Measurements from ENCODE around the gene TMC4. TPM values are rescaled to one million over a fixed set of nuclear protein-coding genes. Genes with fewer than 3 reads are reported as not detected.
A peak's percentile ranks its signal among the peaks of the same experiment; 100 is the strongest.
"Not testable (repeated sequence)": the region's sequence is repeated elsewhere in the genome, so short reads cannot be mapped to it uniquely, and the experiment has no call there.

The TMC4 gene
- total RNA-seq (1 to 10 TPM in 3 of 7 donors, under 1 TPM in 2, not detected in 2; 0.51 to 4.0 (median 1.0) TPM), polyA plus RNA-seq (under 1 TPM; 0.12 to 0.86 (median 0.22) TPM)
- long read RNA-seq, donor 1: 0 reads
- long read RNA-seq, donor 2, partial matches to known transcripts: 0 of 1 reads
- long read RNA-seq, donor 2, other reads (novel, unspliced or antisense): 0 of 1 reads

DNA sequence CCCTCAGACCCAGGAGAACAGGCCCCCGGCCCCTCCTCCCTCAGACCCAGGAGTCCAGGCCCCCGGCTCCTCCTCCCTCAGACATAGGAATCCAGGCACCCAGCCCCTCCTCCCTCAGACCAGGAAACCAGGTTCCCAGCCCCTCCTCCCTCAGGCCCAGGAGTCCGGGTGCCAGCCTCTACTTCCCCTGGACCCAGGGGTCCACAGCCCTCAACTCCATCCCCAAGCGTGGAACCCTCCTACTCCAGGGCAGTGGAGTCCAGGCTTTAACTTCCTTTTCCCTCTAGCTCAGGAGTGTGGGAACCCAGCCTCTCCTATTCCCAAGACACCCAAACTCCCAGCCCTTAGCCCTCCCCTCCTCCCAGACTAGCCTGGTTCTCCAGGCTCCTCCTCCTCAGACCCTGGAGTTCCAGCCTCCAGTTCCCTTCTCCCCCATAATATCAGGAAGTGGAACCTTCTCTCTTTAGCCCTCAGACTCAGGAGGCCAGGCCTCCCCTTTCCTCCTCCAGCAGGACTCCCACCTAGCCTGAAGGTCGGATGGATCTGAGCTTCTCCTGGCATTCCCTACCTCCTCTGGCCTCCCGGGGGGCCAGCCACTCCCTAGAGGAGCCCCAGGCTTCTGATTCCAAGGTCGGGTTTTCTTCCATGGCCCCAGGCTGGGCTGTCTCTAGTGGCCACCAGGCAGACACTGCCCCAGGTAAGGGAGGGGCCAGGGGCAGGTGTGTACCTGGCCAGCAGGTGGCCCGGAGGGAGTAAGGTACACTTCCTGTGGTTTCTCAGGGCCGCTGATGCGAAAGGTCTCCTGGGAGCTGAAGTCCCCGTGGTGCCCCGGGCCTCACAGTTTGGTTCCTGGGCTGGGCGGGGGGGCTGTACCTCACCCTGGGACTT, at the start of gene TMC4:
TSS of gene TMC4 (minus strand) at position 690 of the 888 bp plus-strand sequence. CDS start at position 647, 43 bp downstream.
- Histone ChIP-seq H3K9me3 (no peaks in the 10 kb centered on the region), H3K4me1 (peaks cover 5 to 32% (median 20%) of the 10 kb centered on the region in 6 donors), H3K27me3 (replicated peaks in 1 of 7) (peaks cover 0 to 25% (median 4%) of the 10 kb centered on the region in 7 donors), H3K27ac (no peak within 1 kb of the TSS), H3K4me3 (no peak within 1 kb of the TSS), H3K36me3 (peaks cover 0 to 35% (median 0%) of the 10 kb centered on the region in 6 donors)
- WGBS, 5 donors: 17 to 26% (median 22%) methylated on average over 7 to 13 of the region's 13 CpGs
- intact Hi-C loops (cut with DNase I; ENCODE audit: low total_unique reads): no loop called here
- TF ChIP-seq, protein P1, sequence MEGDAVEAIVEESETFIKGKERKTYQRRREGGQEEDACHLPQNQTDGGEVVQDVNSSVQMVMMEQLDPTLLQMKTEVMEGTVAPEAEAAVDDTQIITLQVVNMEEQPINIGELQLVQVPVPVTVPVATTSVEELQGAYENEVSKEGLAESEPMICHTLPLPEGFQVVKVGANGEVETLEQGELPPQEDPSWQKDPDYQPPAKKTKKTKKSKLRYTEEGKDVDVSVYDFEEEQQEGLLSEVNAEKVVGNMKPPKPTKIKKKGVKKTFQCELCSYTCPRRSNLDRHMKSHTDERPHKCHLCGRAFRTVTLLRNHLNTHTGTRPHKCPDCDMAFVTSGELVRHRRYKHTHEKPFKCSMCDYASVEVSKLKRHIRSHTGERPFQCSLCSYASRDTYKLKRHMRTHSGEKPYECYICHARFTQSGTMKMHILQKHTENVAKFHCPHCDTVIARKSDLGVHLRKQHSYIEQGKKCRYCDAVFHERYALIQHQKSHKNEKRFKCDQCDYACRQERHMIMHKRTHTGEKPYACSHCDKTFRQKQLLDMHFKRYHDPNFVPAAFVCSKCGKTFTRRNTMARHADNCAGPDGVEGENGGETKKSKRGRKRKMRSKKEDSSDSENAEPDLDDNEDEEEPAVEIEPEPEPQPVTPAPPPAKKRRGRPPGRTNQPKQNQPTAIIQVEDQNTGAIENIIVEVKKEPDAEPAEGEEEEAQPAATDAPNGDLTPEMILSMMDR (IDR thresholded peaks at IDR 0.05 in 8 of 11, conservative IDR thresholded peaks at IDR 0.05 in 3 of 11): peak in 2 of 11 experiments; percentile 6 to 18
- TF ChIP-seq POLR2A (IDR thresholded peaks at IDR 0.05): no peak
- peak; percentile 7 to 58 (median 11) for TF ChIP-seq POLR2AphosphoS5 (IDR thresholded peaks at IDR 0.05)
- DNase-seq: no peak

DNA sequence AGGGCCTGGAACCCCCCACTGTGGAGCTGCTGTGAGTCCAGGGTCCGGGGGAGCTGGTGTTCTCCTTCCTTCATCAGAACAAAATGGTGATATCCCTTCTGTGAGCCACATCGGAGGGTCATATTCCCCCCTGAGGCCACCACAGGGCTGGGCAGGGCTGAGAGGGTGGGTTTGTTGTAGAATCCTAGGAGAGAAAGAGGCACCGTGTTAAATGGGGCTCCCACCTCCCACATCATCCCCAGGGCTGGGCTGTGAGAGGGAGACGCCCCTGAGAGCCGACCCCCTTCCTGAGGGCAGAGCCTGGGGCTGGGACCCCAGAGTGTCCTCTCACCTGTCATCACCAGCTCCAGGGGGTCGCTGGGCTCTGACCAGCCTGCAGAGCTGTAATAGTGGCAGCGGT, 49.0 kb upstream of the TMC4 start:
- intact Hi-C loops (cut with DNase I; ENCODE audit: low total_unique reads); H3K9me3 ChIP-seq; DNase-seq: not testable (repeated sequence)
- peaks cover 0 to 45% (median 9%) of the 10 kb centered on the region in 6 donors for H3K4me1 ChIP-seq
- peaks cover 0 to 28% (median 2%) of the 10 kb centered on the region in 6 donors for H3K36me3 ChIP-seq
- H3K27ac ChIP-seq: peak overlapping the region in 4 of 8 donors; percentile 72 to 94 (median 88)
- H3K4me3 ChIP-seq: peak overlapping the region in 3 of 8 donors; percentile 34 to 68 (median 41)
- peaks cover 0 to 23% (median 0%) of the 10 kb centered on the region in 7 donors for H3K27me3 ChIP-seq (replicated peaks in 1 of 7)
- WGBS, 5 donors: 75 to 93% (median 86%) methylated on average over 5 to 7 of the region's 7 CpGs

- WGBS, 5 donors: 71 to 89% (median 87%) methylated on average over 5 of the region's 5 CpGs; no CpG with 5 or more reads in 2 of the 5 donors
- intact Hi-C loops (cut with DNase I; ENCODE audit: low total_unique reads): not testable (repeated sequence)
Measured at GRCh38 chr19:54219702-54220101, 46.7 kb upstream of the TMC4 start.

GRCh38 chr19:54218960-54219661, 46.2 kb upstream of the TMC4 start:
- no peak for DNase-seq
- H3K9me3 ChIP-seq: peaks cover 0 to 6% (median 0%) of the 10 kb centered on the region in 8 donors
- H3K27me3 ChIP-seq (replicated peaks in 1 of 7): peaks cover 0 to 23% (median 0%) of the 10 kb centered on the region in 7 donors
- H3K4me3 ChIP-seq: peak overlapping the region in 1 of 8 donors; percentile 15
- intact Hi-C loops (cut with DNase I; ENCODE audit: low total_unique reads): no loop called here
- WGBS, 5 donors: 88 to 92% (median 90%) methylated on average over 18 to 27 of the region's 27 CpGs
- H3K27ac ChIP-seq: peak overlapping the region in 4 of 8 donors; percentile 11 to 18 (median 12)
- peaks cover 0 to 49% (median 11%) of the 10 kb centered on the region in 6 donors for H3K4me1 ChIP-seq
- H3K36me3 ChIP-seq: peaks cover 0 to 47% (median 2%) of the 10 kb centered on the region in 6 donors
- TF ChIP-seq, protein P1 (IDR thresholded peaks at IDR 0.05 in 8 of 11, conservative IDR thresholded peaks at IDR 0.05 in 3 of 11): no peak
- TF ChIP-seq POLR2AphosphoS5 (IDR thresholded peaks at IDR 0.05): peak; percentile 4 to 49 (median 39)

More at GRCh38 chr19:54219702-54220101, 46.7 kb upstream of the TMC4 start:
- peaks cover 0 to 47% (median 2%) of the 10 kb centered on the region in 6 donors for H3K36me3 ChIP-seq
- H3K4me1 ChIP-seq: peaks cover 0 to 49% (median 11%) of the 10 kb centered on the region in 6 donors
- H3K9me3 ChIP-seq, DNase-seq: not testable (repeated sequence)
- peaks cover 0 to 23% (median 0%) of the 10 kb centered on the region in 7 donors for H3K27me3 ChIP-seq (replicated peaks in 1 of 7)
- peak overlapping the region in 4 of 8 donors; percentile 11 to 18 (median 12) for H3K27ac ChIP-seq
- H3K4me3 ChIP-seq: peak overlapping the region in 1 of 8 donors; percentile 15
